ENCODE data around the gene RAI1. TPM values are rescaled to one million over a fixed set of nuclear protein-coding genes. Genes with fewer than 3 reads are reported as not detected.

The RAI1 gene
- total and polyA plus RNA-seq, 10 donors, result 5.4 to 61.9 (median 35.2) TPM

DNA sequence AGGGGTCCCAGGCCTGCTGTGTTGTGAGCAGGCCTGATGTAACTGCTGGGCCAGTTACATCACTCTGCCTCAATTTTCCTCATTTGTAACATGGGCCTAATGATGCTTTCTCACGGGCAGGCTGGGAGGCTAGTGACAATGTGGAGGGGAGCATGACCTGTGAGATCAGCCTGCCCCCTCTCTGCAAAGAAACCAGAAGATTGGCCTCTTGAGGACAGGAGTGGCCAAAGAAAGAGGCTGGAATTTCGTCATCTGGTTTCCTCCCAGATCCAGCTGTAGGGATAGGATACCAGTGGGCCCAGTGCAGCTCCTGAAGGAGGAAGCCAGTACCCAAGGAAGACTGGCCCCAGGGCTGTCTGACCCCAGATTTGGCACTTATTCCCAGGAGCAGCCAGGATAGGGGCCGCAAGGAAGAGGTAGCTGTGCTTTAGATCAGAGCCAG is 156.1 kb downstream of the RAI1 start:
- Histone ChIP-seq H3K4me3 (peak overlapping the region in 7 of 8 donors; percentile 70 to 85 (median 79)), H3K36me3 (peaks cover 0 to under 1% (median 0%) of the 10 kb centered on the region in 6 donors), H3K9me3 (no peaks in the 10 kb centered on the region), H3K27me3 (replicated peaks in 1 of 7) (no peaks in the 10 kb centered on the region), H3K27ac (peak overlapping the region; percentile 91 to 99 (median 98)), H3K4me1 (peaks cover 64 to 96% (median 81%) of the 10 kb centered on the region in 6 donors)
- 47 to 70% (median 55%) methylated on average over 3 of the region's 3 CpGs for WGBS, 5 donors
- TF ChIP-seq POLR2AphosphoS5 (IDR thresholded peaks at IDR 0.05) (no peak), POLR2A (IDR thresholded peaks at IDR 0.05) (no peak)
- TF ChIP-seq, protein P1, sequence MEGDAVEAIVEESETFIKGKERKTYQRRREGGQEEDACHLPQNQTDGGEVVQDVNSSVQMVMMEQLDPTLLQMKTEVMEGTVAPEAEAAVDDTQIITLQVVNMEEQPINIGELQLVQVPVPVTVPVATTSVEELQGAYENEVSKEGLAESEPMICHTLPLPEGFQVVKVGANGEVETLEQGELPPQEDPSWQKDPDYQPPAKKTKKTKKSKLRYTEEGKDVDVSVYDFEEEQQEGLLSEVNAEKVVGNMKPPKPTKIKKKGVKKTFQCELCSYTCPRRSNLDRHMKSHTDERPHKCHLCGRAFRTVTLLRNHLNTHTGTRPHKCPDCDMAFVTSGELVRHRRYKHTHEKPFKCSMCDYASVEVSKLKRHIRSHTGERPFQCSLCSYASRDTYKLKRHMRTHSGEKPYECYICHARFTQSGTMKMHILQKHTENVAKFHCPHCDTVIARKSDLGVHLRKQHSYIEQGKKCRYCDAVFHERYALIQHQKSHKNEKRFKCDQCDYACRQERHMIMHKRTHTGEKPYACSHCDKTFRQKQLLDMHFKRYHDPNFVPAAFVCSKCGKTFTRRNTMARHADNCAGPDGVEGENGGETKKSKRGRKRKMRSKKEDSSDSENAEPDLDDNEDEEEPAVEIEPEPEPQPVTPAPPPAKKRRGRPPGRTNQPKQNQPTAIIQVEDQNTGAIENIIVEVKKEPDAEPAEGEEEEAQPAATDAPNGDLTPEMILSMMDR (IDR thresholded peaks at IDR 0.05 in 8 of 11, conservative IDR thresholded peaks at IDR 0.05 in 3 of 11), result no peak
- intact Hi-C loops (cut with DNase I; ENCODE audit: low total_unique reads), result no loop called here
- DNase-seq, result no peak

DNA sequence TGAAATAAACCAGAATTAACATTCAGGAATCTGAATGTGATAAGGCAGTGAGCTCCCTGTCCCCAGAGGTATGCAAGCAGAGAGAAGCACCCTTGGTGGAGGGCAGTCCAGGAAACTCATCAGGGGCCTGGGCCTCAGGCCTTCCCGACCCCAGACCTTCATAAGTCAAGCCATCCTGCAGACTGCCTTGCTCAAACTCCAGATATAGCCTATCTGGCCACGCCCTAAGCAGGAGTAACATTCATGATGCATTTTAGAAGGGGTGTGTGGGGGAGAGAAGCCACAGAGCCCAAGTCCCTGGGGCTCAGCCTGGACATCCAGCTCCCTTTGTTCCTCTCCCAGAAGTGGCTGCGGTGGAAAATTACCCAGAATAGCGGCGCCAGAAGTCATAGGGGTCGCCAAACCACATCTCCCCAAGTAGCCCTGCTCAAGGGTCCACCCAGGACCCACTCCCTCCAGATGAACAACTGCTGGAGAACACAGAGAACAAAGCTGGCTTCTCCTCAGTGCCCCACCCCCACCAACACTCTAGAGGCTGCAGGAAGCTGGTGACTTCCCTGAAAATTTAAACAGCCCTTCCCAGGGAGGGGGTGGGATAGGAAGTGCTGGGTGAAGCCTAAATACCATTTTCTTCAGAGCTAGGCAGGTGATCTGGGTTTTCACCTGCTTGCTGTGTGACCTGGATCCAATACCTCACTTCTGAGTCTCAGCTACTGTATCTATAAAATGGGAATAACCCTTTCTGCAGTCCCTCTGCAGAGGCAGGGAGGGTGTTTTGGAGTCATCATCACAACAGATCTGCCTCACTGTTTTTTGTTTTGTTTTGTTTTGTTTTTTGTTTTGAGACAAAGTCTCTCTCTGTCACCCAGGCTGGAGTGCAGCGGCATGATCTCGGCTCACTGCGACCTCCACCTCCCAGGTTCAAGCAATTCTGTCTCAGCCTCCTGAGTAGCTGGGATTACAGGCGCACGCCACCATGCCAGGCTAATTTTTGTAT is 157.0 kb downstream of the RAI1 start:
- no peaks in the 10 kb centered on the region for H3K36me3 ChIP-seq
- H3K4me1 ChIP-seq, result peaks cover 64 to 97% (median 82%) of the 10 kb centered on the region in 6 donors
- H3K4me3 ChIP-seq, result no peak overlapping the region
- intact Hi-C loops (cut with DNase I; ENCODE audit: low total_unique reads), result no loop called here
- H3K27ac ChIP-seq, result peak overlapping the region; percentile 91 to 99 (median 98)
- no peaks in the 10 kb centered on the region for H3K9me3 ChIP-seq
- WGBS, 5 donors, result 55 to 72% (median 59%) methylated on average over 10 to 11 of the region's 11 CpGs
- peak in 2 of 3 donors; percentile 9 to 44 for TF ChIP-seq POLR2AphosphoS5 (IDR thresholded peaks at IDR 0.05)
- TF ChIP-seq, protein P1 (IDR thresholded peaks at IDR 0.05 in 8 of 11, conservative IDR thresholded peaks at IDR 0.05 in 3 of 11), result no peak
- DNase-seq, result no peak
- no peaks in the 10 kb centered on the region for H3K27me3 ChIP-seq (replicated peaks in 1 of 7)

DNA sequence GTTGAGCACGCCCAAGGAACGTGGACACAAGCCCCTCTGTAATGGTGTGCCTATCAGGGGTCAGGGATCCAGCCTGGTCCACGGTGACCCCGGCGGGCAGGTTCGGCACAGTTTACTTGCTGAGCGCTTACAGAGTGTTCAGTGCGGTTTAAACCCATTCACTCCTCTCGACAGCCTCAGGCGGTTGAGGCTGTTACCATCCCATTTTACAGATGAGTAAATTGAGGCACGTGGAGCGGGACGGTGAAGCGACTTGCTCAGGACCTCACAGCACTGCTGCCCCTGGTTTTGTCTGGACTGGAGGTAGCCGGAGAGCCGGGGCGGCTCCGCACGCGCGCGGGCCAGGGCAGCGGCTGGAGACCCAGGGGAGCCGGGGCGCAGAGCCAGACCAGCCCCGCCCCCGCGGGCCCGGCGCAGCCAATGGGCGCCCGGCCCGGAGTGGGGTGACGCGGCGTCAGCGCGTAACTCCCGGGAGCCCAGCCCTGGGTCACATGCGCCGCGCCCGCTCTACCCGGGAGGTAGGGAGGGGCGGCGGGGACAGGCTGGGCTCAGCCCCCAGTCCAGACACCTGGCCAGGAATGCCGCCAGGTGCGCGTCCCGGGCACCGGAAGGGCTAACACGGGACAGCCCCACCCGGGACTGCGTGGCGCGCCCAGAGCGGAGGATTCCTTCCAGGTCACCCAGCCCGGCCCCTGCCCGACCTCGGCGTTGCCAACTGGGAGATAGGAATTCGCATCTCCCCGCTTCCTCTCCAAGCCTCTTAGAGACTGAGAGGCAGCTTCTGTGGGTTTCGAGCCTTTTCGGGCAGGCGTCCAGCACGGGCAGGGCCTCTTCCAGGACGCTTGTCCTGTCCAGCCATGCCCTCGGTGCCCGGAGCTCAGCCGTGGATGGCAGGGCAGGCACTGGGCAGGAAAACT is 158.8 kb downstream of the RAI1 start:
- intact Hi-C loops (cut with DNase I; ENCODE audit: low total_unique reads), result no loop called here

More for the DNA sequence above, 158.8 kb downstream of the RAI1 start:
- H3K4me1 ChIP-seq, result peaks cover 53 to 79% (median 65%) of the 10 kb centered on the region in 6 donors
- DNase-seq, result peak; percentile 96
- H3K9me3 ChIP-seq, result no peaks in the 10 kb centered on the region
- H3K27ac ChIP-seq, result peak overlapping the region; percentile 91 to 99 (median 98)
- H3K27me3 ChIP-seq (replicated peaks in 1 of 7), result no peaks in the 10 kb centered on the region
- WGBS, 5 donors, result 3 to 7% (median 4%) methylated on average over 33 to 71 of the region's 71 CpGs
- TF ChIP-seq, protein P1 (IDR thresholded peaks at IDR 0.05 in 8 of 11, conservative IDR thresholded peaks at IDR 0.05 in 3 of 11), result no peak
- TF ChIP-seq POLR2A (IDR thresholded peaks at IDR 0.05), result peak in 1 of 3 donors; percentile 55
- TF ChIP-seq POLR2AphosphoS5 (IDR thresholded peaks at IDR 0.05), result peak; percentile 93 to 95 (median 94)
- no peaks in the 10 kb centered on the region for H3K36me3 ChIP-seq
- peak overlapping the region; percentile 28 to 74 (median 46) for H3K4me3 ChIP-seq

Measured in spleen (tissue), 11 donors.